Activated CD4-positive, alpha-beta T cell treated with anti-CD3 and anti-CD28 coated beads, Interleukin-2, amount 50 U/mL, for 4 hours (primary cell): ENCODE data around the gene LBR.
A peak's percentile ranks its signal among the peaks of the same experiment; 100 is the strongest.

Experiments used
- DNase-seq, 2 experiments: peaks; one replicate each; pipeline ENCODE4 v3.0.0-alpha.2; 2020

Gene LBR

DNA sequence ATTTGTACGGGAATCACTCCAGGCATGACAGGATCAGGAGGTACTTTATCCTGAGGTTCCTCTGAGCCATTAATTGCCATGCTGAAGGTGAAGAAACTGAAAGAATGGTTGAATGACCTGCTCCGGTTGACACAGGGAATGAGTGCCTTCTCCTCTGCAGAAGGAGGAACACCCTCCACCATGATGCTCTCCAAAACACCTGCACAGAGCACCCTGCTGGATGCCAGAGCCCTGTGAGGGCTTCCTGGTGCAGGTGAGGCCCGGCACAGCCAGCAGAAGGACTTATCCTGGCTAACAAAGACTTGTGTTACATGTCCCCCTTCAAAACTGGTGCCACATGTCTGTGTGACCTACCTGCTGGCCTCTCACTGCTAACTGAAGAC, 14.3 kb upstream of the LBR start:
- no peak for DNase-seq

DNA sequence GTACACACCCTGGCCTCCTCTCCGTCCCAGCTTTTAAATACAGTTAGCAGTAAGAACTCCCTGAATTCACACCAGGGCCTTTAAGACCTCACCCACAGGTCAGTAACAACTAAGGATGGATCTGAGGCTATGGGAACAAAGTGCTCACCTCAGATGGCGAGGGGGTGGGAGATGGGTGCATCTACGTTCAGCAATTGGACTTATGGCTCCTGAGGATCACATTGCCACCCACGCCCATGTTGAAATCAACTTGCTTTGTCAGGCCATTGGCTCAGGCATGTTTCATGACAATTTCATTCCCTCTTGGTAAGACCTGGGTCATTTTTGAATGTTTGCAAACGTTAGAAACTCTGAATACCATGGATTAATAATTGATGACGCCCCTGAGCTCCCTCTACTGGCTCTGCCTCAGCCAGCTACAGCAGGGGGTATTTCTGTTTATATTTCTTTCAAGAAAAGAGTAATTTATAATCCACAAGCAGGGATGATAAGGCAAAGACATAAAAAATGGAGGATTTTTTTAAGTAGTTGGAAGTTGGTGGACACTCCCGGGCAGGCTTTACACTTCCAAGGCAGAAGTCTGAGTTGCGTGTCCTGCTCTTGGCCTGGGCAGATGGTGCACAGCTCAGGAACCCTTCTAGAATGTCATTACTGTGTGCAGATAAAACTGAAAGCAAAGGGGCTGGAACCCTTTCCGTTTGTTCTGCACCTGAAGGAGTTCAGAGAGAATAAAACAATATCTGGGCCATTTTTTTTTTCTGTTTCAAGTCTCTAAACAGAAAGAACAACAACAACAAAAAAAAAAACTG, 13.7 kb upstream of the LBR start:
- DNase-seq, result no peak

DNA sequence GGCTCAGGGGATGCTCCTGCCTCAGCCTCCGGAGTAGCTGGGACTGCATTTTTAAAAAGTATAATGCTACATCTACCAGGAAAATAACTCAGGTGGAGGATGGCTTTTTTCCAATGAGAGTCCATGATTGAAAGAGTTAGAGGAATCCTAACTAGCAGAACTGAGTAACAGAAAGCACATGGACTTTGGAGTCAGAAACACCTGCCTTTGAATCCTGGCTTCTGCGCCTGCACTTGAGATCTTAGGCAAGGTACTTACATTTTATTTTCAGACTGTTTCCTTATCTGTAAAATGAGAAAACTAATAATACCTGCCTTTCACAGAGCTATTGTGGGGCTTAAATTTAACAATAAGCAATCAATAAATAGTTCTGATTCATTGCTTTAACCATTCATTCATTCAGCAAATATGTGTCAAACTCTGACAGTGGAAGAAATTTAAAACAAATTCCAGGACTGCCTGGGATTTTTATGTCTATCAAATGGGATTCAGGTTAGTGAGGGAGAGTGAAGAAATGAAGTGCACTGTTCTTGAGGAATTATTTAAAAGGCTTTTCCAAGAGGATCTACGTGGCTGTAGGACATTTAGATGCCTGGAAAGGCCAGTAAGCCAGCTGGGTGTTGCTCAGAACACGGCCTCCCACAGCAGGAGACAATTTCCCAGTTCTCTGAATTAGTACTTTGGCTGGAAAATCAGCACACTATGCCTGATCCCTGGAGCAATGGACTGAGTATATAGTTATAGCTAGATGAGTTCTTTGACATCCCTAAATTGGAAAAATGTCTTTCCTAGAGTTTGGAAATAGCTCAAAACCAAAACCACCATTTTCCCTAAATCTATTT, 12.8 kb upstream of the LBR start:
- no peak for DNase-seq

DNA sequence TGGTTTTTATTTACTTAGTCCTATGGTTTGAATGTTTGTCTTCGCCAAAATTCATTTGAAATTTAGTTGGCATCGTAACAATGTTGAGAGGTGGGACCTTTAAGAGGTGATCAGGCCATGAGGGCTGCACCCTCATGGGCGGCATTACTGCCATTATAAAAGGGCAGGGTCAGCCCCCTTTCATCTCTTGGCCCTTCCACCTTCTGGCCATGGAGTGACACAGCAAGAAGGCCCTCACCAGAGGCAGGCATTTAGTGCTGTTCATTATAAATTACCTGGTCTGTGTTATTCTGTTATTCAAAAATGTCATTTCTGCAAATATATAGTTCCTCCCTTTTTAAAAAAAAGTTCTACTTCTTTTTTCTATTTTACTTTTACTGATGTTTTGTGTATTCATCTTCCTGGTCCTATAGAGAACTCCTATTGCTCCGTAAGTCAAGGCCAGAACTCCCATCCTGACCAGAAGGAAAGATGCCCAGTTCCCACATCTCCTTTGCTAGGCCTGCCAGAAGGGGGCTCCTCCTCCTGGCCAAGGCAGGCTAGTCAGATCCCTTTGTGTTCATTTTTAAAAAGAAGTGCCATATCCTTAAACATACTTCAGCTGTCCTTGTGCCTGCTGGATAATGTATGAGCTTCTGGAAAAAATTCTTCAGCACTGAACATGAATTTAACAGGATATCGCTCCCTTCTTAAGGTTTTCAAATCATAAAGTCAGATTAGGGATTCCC, 10.0 kb upstream of the LBR start:
- no peak for DNase-seq

DNA sequence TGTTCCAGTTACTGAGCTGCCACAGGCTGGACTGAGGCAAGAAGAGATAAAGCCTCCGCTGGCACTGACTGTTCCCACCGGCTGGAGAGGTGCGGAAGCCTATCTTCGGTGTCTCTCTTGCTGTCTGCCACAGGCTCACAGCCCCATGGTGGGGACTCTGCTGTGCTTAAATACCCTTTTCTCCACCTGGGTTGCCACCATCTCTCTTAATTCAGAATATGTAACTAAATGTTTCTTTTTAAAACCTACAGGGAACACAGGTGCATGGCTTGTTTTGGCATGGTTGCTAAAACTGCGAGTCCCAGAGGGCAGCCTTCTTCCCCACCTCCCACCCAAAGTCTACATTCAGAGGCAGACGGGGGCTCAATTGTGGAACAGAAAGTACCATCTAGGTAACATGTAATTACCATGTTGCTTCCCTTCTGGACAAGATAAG, 8.1 kb upstream of the LBR start:
- no peak for DNase-seq

DNA sequence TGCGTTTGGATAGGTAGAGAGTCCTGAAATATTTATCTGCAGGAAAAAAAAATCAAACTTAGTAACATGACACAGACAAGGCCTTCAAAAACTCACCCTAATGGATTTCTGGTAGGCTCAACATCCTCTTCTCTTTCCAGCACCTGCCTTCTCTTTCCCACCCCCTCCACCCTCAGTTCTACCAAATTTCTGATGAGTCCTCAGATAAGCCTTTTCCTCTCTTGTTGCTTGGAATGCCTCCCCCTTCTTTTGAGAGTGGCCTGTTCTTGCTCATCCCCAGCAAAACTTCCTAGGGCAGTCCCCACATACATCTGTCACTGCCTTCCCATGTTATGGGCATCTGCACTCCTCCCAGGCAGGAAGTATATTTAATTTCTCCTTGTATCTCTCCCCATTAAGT, 7.6 kb upstream of the LBR start:
- no peak for DNase-seq

DNA sequence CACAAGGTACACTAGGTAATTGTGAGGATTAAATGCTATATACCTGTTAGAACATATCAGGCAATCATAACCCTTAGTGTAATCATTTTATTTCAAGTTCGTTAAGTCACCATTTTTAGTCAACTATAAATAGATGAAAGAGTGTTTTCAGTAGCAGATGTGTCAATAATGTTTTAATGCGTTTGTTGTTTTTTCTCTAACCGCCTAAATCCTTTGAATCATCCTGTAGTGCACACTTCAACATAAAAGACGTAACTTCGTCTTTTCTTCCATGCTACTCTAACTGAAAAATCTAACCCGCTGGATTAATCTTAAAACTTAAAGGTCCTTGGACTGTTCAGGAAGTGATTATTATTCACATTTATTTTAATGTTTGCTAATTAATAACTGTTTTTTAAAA, 7.2 kb upstream of the LBR start:
- DNase-seq, result no peak

DNA sequence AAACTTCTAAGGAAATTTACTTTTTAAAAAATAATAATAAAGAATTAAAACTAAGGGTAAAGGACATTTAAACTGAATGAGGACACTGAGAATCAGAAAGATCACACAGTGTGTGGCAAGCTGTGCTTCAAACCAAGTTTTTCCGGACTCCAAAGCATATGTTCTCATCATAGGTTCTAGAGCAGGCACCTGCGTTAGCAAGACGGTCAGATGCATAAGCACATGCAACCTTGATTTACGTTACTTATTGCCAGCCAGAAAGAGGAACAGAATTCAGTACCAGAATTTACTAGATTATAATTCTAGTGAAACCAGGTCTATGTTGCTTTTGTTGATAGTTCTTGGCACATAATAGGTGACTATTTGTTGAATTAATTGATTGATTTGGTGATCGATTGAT, 6.2 kb upstream of the LBR start:
- no peak for DNase-seq

DNA sequence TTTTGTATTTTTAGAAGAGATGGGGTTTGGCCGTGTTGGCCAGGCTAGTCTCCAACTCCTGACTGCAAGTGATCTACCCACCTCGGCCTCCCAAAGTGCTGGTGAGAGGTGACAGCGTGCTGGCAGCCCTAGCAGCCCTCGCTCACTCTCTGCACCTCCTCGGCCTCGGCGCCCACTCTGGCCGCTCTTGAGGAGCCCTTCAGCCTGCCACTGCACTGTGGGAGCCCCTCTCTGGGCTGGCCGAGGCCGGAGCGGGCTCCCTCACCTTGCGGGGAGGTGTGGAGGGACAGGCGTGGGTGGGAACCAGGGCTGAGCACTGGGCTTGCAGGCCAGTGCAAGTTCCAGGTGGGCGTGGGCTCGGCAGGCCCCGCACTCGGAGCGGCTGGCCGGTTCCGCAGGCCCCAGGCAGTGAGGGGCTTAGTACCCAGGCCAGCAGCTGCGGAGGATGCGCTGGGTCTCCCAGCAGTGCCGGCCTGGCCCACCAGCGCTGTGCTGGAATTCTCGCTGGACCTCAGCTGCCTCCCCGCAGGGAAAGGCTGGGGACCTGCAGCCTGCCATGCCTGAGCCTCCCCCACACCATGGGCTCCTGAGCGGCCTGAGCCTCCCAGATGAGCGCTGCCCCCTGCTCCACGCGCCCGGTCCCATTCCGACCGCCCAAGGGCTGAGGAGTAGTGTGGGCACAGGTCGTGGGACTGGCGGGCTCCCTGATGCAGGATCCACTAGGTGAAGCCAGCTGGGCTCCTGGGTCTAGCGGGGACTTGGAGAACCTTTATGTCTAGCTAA, 3.4 kb upstream of the LBR start:
- no peak for DNase-seq

DNA sequence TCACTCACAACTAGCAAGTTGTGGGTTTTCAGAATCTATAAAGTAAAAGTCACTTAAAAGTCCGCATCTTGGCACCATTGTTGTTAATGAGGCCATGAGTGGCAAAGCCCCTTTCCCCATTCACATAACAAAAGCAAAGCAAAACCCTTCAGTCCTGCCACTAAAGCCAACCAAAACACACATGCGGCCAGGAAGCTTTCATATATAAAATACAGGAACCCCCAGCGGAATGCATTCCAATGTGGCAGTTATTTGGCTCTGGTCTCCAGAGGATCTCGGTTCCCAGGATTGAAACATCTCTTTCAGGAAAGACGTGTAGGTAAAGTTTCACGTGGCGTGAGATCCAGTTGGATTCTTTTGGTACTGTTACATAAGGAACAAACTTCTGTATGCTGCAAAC, 2.5 kb upstream of the LBR start:
- DNase-seq, result no peak

DNA sequence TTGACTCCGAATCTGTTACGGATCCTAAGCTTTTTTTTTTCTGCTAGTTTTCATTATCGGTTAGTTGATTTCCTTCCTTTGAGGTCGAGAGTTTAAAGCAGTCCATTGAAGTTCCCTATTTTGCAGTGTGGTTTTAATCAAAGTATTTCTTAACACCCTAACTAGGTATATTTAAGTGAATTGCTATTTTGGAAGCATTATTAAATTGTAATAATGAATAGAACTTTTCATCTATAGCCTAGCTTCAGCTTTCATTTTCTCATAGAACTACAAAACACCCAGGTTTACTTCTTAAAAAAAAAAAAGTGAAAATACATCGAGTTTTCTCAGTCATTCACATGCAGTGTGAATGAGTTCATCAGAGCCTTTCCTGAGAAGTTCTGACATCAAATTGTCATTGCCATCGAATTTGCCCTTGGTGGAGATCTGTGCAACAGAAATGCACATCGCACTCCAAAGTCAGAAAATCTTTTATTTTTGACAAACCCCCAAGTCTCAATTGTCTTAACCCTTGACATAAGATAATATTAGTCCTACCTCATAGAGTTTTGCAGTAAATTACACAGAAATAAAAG, 1.1 kb upstream of the LBR start:
- no peak for DNase-seq

DNA sequence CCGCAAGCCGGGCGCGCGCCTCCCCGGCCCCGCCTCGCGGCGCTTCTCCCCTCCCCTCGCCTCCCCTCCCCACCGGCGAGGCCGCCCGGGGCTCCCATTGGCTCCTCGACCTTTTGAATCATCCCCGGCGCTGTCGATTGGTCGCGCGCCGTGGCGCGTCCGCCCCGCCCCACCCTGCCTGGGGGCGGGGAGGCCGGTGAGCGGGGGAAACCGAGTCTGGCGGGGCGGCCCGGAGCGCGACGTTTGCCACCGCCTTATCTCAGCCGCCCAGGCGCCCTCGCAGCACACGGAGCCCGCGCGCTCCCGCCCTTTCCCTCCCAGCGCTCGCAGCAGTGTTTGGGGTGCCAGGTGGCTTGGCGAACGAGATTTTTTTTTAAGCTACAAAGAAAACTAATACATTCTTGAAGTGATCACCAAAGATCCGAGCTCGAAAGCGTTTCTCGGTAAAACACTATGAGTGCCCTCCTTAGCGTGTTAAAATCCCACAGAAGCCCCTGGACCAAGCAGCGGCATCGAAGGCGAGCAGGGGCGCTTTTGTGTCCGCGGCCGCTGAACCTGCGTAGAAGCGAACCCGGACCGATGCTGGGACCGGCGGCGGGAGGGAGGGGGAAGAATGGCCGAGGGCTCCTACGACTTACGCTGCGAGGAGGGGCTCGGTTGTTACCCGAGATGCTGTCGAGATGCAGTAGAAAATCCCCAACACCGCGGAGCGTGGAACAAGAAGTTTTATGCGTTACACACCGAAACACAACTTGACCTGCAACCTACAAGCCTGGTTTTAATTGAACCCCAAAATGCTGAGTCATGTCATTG, 436 bp upstream of the LBR start:
- peak; percentile 85 to 89 for DNase-seq

DNA sequence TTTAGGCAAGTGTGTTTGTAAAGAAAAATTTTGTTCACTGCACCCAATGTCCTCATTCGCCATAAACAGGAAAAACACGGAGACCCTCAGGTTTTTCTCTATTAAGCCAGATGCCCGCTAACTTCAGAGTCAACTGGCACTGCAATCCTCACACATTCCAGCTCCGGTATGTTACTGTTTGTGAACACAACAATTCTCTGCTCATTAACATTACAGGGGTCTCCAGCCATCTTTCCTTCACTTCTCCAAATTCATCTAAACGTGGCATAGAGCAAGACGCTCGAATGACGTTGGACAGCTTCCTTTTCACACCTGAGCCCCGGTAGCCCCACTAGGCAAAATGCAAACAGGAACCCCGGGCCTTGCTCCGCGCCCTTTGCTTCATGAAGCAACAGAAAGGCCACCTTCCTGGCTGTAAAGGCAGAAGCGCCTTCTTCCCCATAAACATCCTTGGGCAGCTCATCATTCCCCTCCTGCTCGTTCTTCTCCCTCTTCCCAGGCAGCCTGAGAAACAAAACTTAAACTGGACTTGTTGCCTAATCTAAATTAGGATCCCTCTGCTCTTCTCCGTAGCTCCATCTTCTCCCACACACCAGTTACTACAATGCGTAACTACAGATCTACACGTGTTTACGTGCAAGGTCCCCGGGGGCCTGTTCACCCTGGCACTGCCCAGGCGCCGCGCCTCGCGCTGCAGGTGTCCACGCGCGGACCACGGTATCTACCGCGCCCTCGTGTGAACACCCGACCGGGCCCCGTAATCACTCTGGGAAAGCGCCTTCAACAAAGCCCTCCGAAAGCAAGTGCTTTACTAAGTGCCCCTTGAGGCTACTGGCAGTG, 1.2 kb downstream of the LBR start:
- DNase-seq, result peak in 1 of 2 experiments; percentile 21

DNA sequence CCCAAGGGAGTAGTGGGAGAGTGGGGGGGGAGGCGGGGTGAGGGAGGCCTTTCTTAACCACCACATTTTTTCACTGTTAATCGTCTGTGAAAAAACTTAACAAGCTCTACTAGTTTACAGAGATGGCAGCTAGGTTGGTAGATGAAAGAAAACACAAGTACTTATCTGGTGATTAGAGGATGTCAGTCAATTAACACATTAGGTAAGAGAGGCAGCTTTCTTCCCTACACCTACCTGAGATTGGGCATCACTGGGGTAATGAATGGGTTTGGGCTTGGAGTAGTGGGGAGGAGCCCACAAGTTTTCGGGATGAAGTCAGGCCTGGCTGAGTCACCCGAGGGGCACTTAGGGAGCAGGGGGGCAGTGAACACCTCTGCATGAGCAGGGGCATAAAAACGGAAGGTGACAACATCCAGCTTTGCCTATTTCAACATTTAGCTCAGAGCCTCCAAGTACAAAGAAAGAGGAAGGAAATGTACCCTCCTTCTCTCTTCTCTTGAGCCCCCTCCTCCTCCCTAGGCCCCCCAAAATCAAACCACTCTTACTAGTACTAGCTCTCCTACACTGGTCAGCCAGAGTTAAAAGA, 2.5 kb downstream of the LBR start:
- no peak for DNase-seq

DNA sequence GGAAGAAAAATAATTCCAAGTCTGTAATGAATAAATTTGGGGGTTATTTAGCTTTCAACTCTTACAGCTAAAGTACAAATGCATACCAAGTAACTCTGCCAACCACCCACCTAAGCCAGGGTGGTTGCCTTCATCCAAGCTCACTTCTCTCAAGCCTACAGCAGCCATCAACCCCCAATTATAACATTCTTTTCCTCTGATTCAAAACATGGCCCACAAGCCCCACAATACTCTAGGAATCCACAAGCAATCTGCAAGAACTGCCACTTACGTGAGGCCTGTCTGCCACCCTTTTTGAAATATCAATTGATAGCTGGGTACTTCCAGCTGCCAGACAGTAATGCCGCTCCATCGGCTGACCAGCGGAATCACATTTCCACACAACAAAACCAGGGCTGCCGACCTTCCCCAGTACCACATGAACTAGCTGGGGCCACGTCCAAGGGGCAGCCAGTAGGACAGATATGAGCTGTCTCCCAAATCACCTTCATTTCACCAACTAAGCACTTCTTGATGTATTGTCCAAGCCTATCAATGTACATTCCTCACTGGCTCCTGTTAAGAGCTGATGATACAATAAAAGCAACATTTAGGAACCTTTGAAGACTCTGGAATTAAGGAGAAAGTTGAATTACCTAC, 3.2 kb downstream of the LBR start:
- no peak for DNase-seq

DNA sequence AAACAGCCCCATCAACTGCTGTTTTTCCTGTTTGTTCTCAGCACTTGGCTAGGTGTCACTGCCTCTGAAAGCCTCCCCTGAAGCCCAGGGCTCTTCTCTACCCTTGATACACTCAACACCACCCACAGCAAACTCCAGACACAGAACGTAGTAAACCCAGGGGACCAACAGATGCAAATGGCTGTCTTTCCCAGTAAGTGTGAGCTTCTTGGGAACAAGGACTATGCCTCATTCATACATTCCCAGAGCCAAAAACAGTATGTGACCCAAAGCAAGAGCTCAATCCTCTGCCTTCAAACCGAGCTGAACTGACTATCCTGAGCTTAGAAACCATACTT, 4.4 kb downstream of the LBR start:
- no peak for DNase-seq

DNA sequence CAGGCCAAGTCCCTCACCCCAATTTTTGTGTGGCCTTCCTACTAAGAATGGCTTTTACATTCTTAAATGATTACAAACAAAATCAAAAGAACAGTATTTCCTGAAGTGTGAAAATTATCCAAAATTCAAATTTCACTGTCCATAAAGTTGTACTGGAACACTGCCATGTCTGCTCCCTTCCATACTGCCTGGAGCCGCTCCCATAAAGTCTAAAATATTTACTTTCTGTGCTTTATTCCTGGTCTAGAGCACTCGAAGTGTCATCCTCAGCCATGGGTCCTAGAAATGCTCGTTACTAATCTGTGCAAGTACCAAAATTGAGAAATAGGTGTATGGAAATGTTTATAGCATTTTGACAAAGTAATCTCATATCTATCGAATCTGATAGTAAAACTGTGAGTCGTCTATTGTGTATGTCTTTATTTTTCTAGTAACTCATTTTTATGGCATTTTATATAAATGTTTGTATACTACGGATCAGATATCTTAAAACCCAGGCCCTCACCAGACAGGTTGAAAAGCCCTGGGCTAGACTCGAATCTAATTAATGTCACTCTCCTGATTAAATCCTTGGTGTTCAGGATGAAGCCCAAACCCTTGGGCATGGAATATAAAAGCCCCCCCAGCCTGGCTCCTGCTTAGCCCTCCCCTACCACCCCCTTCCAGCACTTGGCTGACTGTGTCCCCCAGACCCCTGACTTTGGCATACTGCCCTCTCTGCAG, 4.9 kb downstream of the LBR start:
- DNase-seq, result no peak

DNA sequence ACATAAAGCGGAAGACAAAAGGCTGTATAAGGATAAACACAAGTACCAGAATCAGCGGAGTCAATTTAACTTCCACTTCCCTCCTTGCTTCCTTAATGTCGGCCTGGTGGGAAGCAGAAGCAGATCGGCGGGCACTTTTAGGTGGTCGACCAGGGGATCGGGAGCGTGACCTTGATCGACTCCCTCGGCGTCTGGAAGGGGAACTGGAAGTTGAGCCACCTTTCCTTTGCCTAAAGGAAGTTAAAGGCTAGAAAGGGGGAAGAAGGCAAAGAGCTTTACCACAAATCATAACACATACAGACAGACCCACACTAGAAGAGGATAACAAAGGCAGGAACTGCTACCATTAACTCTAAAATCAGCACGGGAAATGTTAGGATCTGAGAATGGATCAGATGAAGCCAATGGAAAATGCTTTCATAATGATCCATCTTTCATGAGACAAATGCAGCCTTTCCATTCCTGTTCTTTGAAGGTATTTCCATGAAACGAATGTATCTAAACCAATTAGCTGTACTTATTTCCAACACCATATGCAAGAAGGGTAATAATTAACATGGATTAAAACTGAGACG, 5.7 kb downstream of the LBR start:
- no peak for DNase-seq

DNA sequence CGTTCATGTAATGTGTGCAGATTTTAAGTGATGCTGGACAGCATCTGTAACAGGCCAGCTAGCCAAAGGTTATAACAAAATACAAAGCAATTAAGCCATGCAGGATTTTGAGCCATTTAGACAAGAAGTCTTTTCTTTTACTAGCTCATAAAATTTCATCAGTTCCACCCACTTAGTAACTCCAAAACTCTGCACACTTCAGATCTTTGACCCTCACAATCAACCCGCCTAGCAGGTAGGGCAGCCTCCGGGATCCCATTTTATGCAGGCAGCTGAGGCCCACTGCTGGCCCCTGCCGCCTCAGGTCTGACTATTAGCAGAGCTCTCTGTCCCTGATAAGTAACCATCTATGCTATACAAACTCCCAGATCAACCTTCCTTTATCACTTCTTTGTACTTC, 9.2 kb downstream of the LBR start:
- no peak for DNase-seq
